ENCODE results near the gene KANK4. TPM values are rescaled to one million over a fixed set of nuclear protein-coding genes. Genes with fewer than 3 reads are reported as not detected.

KANK4 gene
- total and polyA plus RNA-seq, 8 donors = 2.4 to 12.5 (median 8.6) TPM

- ATAC-seq = peak; percentile 79 to 86 (median 82)
- WGBS, 2 donors = 11 to 13% methylated on average over 20 of the region's 20 CpGs
- peak in 3 of 6 donors; percentile 53 to 61 (median 57) for DNase-seq
- TF ChIP-seq CTCF (IDR thresholded peaks at IDR 0.05) = no peak
- FAIRE-seq = no peak
- Histone ChIP-seq H3K27me3 (no peaks in the 10 kb centered on the region), H3K4me3 (peak overlapping the region in 2 of 4 donors; percentile 4 to 26), H3K4me1 (peaks cover 9 to 26% (median 20%) of the 10 kb centered on the region in 3 donors), H3K36me3 (no peaks in the 10 kb centered on the region), H3K9me3 (no peaks in the 10 kb centered on the region), H3K27ac (peak overlapping the region; percentile 16 to 45 (median 18))
- intact Hi-C loops (cut with DNase I) = no loop called here
These were observed 33.0 kb downstream of the KANK4 start for GRCh38 chr1:62285984-62286785.

GRCh38 chr1:62285440-62285839 lies 33.8 kb downstream of the KANK4 start:
- peak overlapping the region in 2 of 4 donors; percentile 4 to 26 for H3K4me3 ChIP-seq
- H3K9me3 ChIP-seq = no peaks in the 10 kb centered on the region
- DNase-seq (no peak), ATAC-seq (peak; percentile 40 to 60 (median 47)), FAIRE-seq (no peak)
- no peak for TF ChIP-seq CTCF (IDR thresholded peaks at IDR 0.05)
- peaks cover 9 to 26% (median 20%) of the 10 kb centered on the region in 3 donors for H3K4me1 ChIP-seq
- intact Hi-C loops (cut with DNase I) = no loop called here
- H3K27ac ChIP-seq = peak overlapping the region in 3 of 4 donors; percentile 16 to 45 (median 17)
- H3K36me3 ChIP-seq = peaks cover 0 to 1% (median 0%) of the 10 kb centered on the region in 3 donors
- WGBS, 2 donors = 11 to 15% methylated on average over 1 of the region's 1 CpG
- no peaks in the 10 kb centered on the region for H3K27me3 ChIP-seq

GRCh38 chr1:62283986-62284385 lies 35.2 kb downstream of the KANK4 start:
- Histone ChIP-seq H3K27me3 (no peaks in the 10 kb centered on the region), H3K36me3 (peaks cover 0 to 5% (median 0%) of the 10 kb centered on the region in 3 donors), H3K9me3 (no peaks in the 10 kb centered on the region), H3K4me1 (peaks cover 9 to 26% (median 20%) of the 10 kb centered on the region in 3 donors), H3K4me3 (no peak overlapping the region), H3K27ac (no peak overlapping the region)
- no peak for FAIRE-seq
- no peak for DNase-seq
- intact Hi-C loops (cut with DNase I) = no loop called here
- no peak for ATAC-seq
- TF ChIP-seq CTCF (IDR thresholded peaks at IDR 0.05) = no peak
- WGBS, 2 donors = 76 to 77% methylated on average over 5 of the region's 5 CpGs

GRCh38 chr1:62282909-62283755 lies 36.1 kb downstream of the KANK4 start:
- ATAC-seq = no peak
- no peaks in the 10 kb centered on the region for H3K27me3 ChIP-seq
- H3K36me3 ChIP-seq = peaks cover 0 to 5% (median 0%) of the 10 kb centered on the region in 3 donors
- WGBS, 2 donors = 82% methylated on average over 8 of the region's 8 CpGs
- intact Hi-C loops (cut with DNase I) = no loop called here
- no peak overlapping the region for H3K4me3 ChIP-seq
- no peak for DNase-seq
- TF ChIP-seq CTCF (IDR thresholded peaks at IDR 0.05) = no peak
- peaks cover 9 to 26% (median 20%) of the 10 kb centered on the region in 3 donors for H3K4me1 ChIP-seq
- no peak for FAIRE-seq
- no peaks in the 10 kb centered on the region for H3K9me3 ChIP-seq
- no peak overlapping the region for H3K27ac ChIP-seq
